Stimulated activated naive B cell treated with anti-CD40 and anti-IgM and Interleukin-4, amounts not matched to agents 10 μg/mL and 1 μg/mL and 100 μg/mL, for 72 hours (primary cell): ENCODE results near the gene DNASE1L1.

Experiments
- ATAC-seq, 2 donors: fragments of 150-1000 bp; cut with Tn5 transposase; replicated peaks; 2 replicates each; pipeline ENCODE4 v1.10.0; 2021; ENCODE audit warnings: moderate library complexity in 1 of 2
- DNase-seq: peaks from one replicate; pipeline ENCODE4 v3.0.0; 2021
- H3K27ac Mint-ChIP-seq: one replicate; pipeline ENCODE4 v1.8.0; 2022; ENCODE audit warnings: mild to moderate bottlenecking, mixed read lengths
- H3K27me3 Mint-ChIP-seq, 2 donors: one replicate each; pipeline ENCODE4 v1.8.0; 2022; ENCODE audit warnings: mixed read lengths in 2 of 2
- H3K36me3 Mint-ChIP-seq, 2 donors: one replicate each; pipeline ENCODE4 v1.8.0; 2022; ENCODE audit warnings: mixed read lengths in 2 of 2, mild to moderate bottlenecking in 1 of 2
- H3K4me1 Mint-ChIP-seq, 2 donors: one replicate each; pipeline ENCODE4 v1.8.0; 2022; ENCODE audit warnings: mixed read lengths in 2 of 2, mild to moderate bottlenecking in 1 of 2
- H3K4me3 Mint-ChIP-seq, 2 donors: one replicate each; pipeline ENCODE4 v1.8.0; 2022; ENCODE audit warnings: mild to moderate bottlenecking in 2 of 2, mixed read lengths in 2 of 2, moderate library complexity in 1 of 2
- H3K9me3 Mint-ChIP-seq, 2 donors: one replicate each; pipeline ENCODE4 v1.8.0; 2022; ENCODE audit warnings: mixed read lengths in 2 of 2, mild to moderate bottlenecking in 1 of 2

The DNASE1L1 gene

GRCh38 chrX:154355094-154355775, 53.8 kb downstream of the DNASE1L1 start:
- Mint-ChIP-seq H3K27ac (peak overlapping the region; percentile 20), H3K4me1 (peaks cover 17 to 19% of the 10 kb centered on the region in 2 donors), H3K4me3 (no peak overlapping the region), H3K36me3 (peaks cover 28 to 30% of the 10 kb centered on the region in 2 donors), H3K27me3 (no peaks in the 10 kb centered on the region), H3K9me3 (no peaks in the 10 kb centered on the region)
- ATAC-seq, result no peak
- no peak for DNase-seq

- DNase-seq (no peak), ATAC-seq (no peak)
- Mint-ChIP-seq H3K27me3 (no peaks in the 10 kb centered on the region), H3K9me3 (no peaks in the 10 kb centered on the region), H3K4me1 (peaks cover 20 to 22% of the 10 kb centered on the region in 2 donors), H3K4me3 (no peak overlapping the region), H3K27ac (no peak overlapping the region), H3K36me3 (peaks cover 31 to 36% of the 10 kb centered on the region in 2 donors)
These were observed 54.5 kb downstream of the DNASE1L1 start for GRCh38 chrX:154354516-154354915.

GRCh38 chrX:154354013-154354412, 55.0 kb downstream of the DNASE1L1 start:
- DNase-seq (no peak), ATAC-seq (no peak)
- no peaks in the 10 kb centered on the region for H3K9me3 Mint-ChIP-seq
- H3K27me3 Mint-ChIP-seq, result no peaks in the 10 kb centered on the region
- H3K27ac Mint-ChIP-seq, result no peak overlapping the region
- peaks cover 20 to 27% of the 10 kb centered on the region in 2 donors for H3K4me1 Mint-ChIP-seq
- H3K4me3 Mint-ChIP-seq, result no peak overlapping the region
- H3K36me3 Mint-ChIP-seq, result peaks cover 34 to 41% of the 10 kb centered on the region in 2 donors

GRCh38 chrX:154353172-154353843, 55.7 kb downstream of the DNASE1L1 start:
- Mint-ChIP-seq H3K36me3 (peaks cover 29 to 38% of the 10 kb centered on the region in 2 donors), H3K4me1 (peaks cover 18 to 23% of the 10 kb centered on the region in 2 donors), H3K27me3 (no peaks in the 10 kb centered on the region), H3K27ac (peak overlapping the region; percentile 47), H3K9me3 (no peaks in the 10 kb centered on the region), H3K4me3 (no peak overlapping the region)
- DNase-seq, result no peak
- no peak for ATAC-seq

GRCh38 chrX:154352466-154352865, 56.6 kb downstream of the DNASE1L1 start:
- Mint-ChIP-seq H3K4me3 (no peak overlapping the region), H3K36me3 (peaks cover 26 to 41% of the 10 kb centered on the region in 2 donors), H3K9me3 (no peaks in the 10 kb centered on the region), H3K27me3 (no peaks in the 10 kb centered on the region), H3K27ac (no peak overlapping the region), H3K4me1 (peaks cover 21 to 25% of the 10 kb centered on the region in 2 donors)
- ATAC-seq (no peak), DNase-seq (no peak)

GRCh38 chrX:154352012-154352401, 57.0 kb downstream of the DNASE1L1 start:
- Mint-ChIP-seq H3K36me3 (peaks cover 29 to 44% of the 10 kb centered on the region in 2 donors), H3K4me1 (peaks cover 26 to 30% of the 10 kb centered on the region in 2 donors), H3K9me3 (no peaks in the 10 kb centered on the region), H3K4me3 (no peak overlapping the region), H3K27me3 (no peaks in the 10 kb centered on the region), H3K27ac (peak overlapping the region; percentile 17)
- ATAC-seq, result no peak
- DNase-seq, result no peak
